NCI-H1048 (cell line): ENCODE results near the gene NDST1.
"Not testable (repeated sequence)": the region's sequence is repeated elsewhere in the genome, so short reads cannot be mapped to it uniquely, and the experiment has no call there.

Experiments
- DNase-seq: peaks from one replicate; lab custom pipeline; 2025; lab: John Stamatoyannopoulos, UW

NDST1 gene

GRCh38 chr5:150507474-150508276 lies at the start of gene NDST1:
TSS of gene NDST1 (plus strand) at chr5:150508131. CDS start at chr5:150521255, 13,124 bp downstream.
- DNase-seq = no peak

- peak; percentile 66 for DNase-seq
These were observed 49.0 kb upstream of the NDST1 start for GRCh38 chr5:150458802-150459557.

GRCh38 chr5:150460781-150461180 lies 47.1 kb upstream of the NDST1 start:
- no peak for DNase-seq

GRCh38 chr5:150461231-150461630 lies 46.7 kb upstream of the NDST1 start:
- DNase-seq = no peak

- no peak for DNase-seq
These were observed 43.3 kb upstream of the NDST1 start for GRCh38 chr5:150464554-150465012.

GRCh38 chr5:150465927-150466326 lies 42.0 kb upstream of the NDST1 start:
- DNase-seq = no peak

GRCh38 chr5:150468206-150468605 lies 39.7 kb upstream of the NDST1 start:
- no peak for DNase-seq

- DNase-seq = no peak
These were observed 38.0 kb upstream of the NDST1 start for GRCh38 chr5:150469718-150470469.

GRCh38 chr5:150473673-150474358 lies 34.1 kb upstream of the NDST1 start:
- DNase-seq = no peak

- DNase-seq = not testable (repeated sequence)
These were observed 31.4 kb upstream of the NDST1 start for GRCh38 chr5:150476568-150476967.

GRCh38 chr5:150479416-150479815 lies 28.5 kb upstream of the NDST1 start:
- no peak for DNase-seq

GRCh38 chr5:150481708-150481965 lies 26.3 kb upstream of the NDST1 start:
- DNase-seq = no peak

- DNase-seq = no peak
These were observed 25.9 kb upstream of the NDST1 start for GRCh38 chr5:150481972-150482406.

GRCh38 chr5:150484964-150485692 lies 22.8 kb upstream of the NDST1 start:
- no peak for DNase-seq

GRCh38 chr5:150485693-150486401 lies 22.1 kb upstream of the NDST1 start:
- no peak for DNase-seq

GRCh38 chr5:150486402-150487198 lies 21.3 kb upstream of the NDST1 start:
- DNase-seq = peak; percentile 59

- no peak for DNase-seq
These were observed 20.5 kb upstream of the NDST1 start for GRCh38 chr5:150487199-150488061.

GRCh38 chr5:150488519-150489359 lies 19.2 kb upstream of the NDST1 start:
- DNase-seq = no peak
